ENCODE data around the gene ZNRF2. TPM values are rescaled to one million over a fixed set of nuclear protein-coding genes. Genes with fewer than 3 reads are reported as not detected.
A peak's percentile ranks its signal among the peaks of the same experiment; 100 is the strongest.

ZNRF2 gene
- polyA plus RNA-seq, 1 of the 3 experiments (the other 2 are of a cell fraction): 4.0 TPM

- no peak for TF ChIP-seq TEAD4 (IDR thresholded peaks at IDR 0.05; ENCODE audit: borderline replicate concordance, insufficient read depth)
- no peak for TF ChIP-seq IRF3 (IDR thresholded peaks at IDR 0.05; ENCODE audit: low read depth, low read length)
- no peak for TF ChIP-seq USF1 (IDR thresholded peaks at IDR 0.05; ENCODE audit: borderline replicate concordance, low read depth)
- TF ChIP-seq SMC3 (IDR thresholded peaks at IDR 0.05; ENCODE audit: low read depth, low read length): no peak
- no peak for TF ChIP-seq JUND (IDR thresholded peaks at IDR 0.05)
- no peak for TF ChIP-seq NFIC (IDR thresholded peaks at IDR 0.05; ENCODE audit: borderline replicate concordance)
- no peak for TF ChIP-seq ELF1 (IDR thresholded peaks at IDR 0.05)
- no peak for TF ChIP-seq RXRA (IDR thresholded peaks at IDR 0.05; ENCODE audit: borderline replicate concordance, low read depth)
These were observed 38.6 kb downstream of the ZNRF2 start (continued) for GRCh38 chr7:30323006-30323355.

- Histone ChIP-seq H3F3A (replicated peaks; ENCODE audit: insufficient read depth) (peaks cover 8% of the 10 kb centered on the region), H4K20me1 (ENCODE audit: insufficient read depth) (peaks cover 12% of the 10 kb centered on the region; the same call in 1 of the 2 replicates), H3K9ac (no peak overlapping the region), H3K9me3 (peaks cover 8% of the 10 kb centered on the region; the same call in 1 of the 2 replicates), H3K4me1 (ENCODE audit: control insufficient read depth in 1 of 2, insufficient read depth in 2 of 2, low read depth in 1 of 2, low read length in 1 of 2) (peaks cover 2 to 11% of the 10 kb centered on the region in 2 experiments; a peak in 3 of 4 replicates), H3K9me2 (no peaks in the 10 kb centered on the region), H3K4me3 (ENCODE audit: low read depth in 2 of 2, low read length in 1 of 2) (no peak overlapping the region), H3K36me3 (replicated peaks in 1 of 2; ENCODE audit: control insufficient read depth in 1 of 2, insufficient read depth in 2 of 2, low read length in 1 of 2) (peaks cover 0 to 4% of the 10 kb centered on the region in 2 experiments), H3K79me2 (ENCODE audit: insufficient read depth) (peaks cover 49% of the 10 kb centered on the region), H2AFZ (ENCODE audit: low read depth) (no peak overlapping the region), H3K27me3 (ENCODE audit: insufficient read depth) (no peaks in the 10 kb centered on the region), H3K4me2 (0 out of 2 replicates have a peak overlapping the region, but pooled peaks have one; percentile 3), H3K27ac (ENCODE audit: low read depth in 2 of 2, low read length in 1 of 2) (no peak overlapping the region)
- POLR2A ChIA-PET: no interaction called here
- TF ChIP-seq FOXM1 (IDR thresholded peaks at IDR 0.05; ENCODE audit: low read depth) (no peak), NFIC (IDR thresholded peaks at IDR 0.05; ENCODE audit: borderline replicate concordance) (peak; percentile 80), TAF1 (IDR thresholded peaks at IDR 0.05; ENCODE audit: borderline replicate concordance, low read depth, low read length) (no peak), RAD21 (IDR thresholded peaks at IDR 0.05; ENCODE audit: low read length) (no peak), TCF12 (IDR thresholded peaks at IDR 0.05) (peak; percentile 27; the same call in 1 of the 2 replicates), TEAD4 (IDR thresholded peaks at IDR 0.05; ENCODE audit: borderline replicate concordance, insufficient read depth) (no peak), JUND (IDR thresholded peaks at IDR 0.05) (no peak)
- WGBS (ENCODE audit: low lambda C conversion rate): 15% methylated on average over 1 of the region's 1 CpG
- no peak for DNase-seq
- CTCF ChIA-PET: interaction anchor here (0.9 to 1.5 kb wide), 3 partner anchors 12 to 125 kb away, joined by 3 to 6 read pairs (median 3); no protein-coding TSS in a partner anchor
These were observed 43.4 kb downstream of the ZNRF2 start for GRCh38 chr7:30327813-30328212.

GRCh38 chr7:30328381-30328780, 44.0 kb downstream of the ZNRF2 start:
- Histone ChIP-seq H3K9ac (no peak overlapping the region), H3K9me3 (peaks cover 8% of the 10 kb centered on the region; the same call in 1 of the 2 replicates), H3K79me2 (ENCODE audit: insufficient read depth) (peaks cover 49% of the 10 kb centered on the region), H3K27me3 (ENCODE audit: insufficient read depth) (no peaks in the 10 kb centered on the region), H3K27ac (ENCODE audit: low read depth in 2 of 2, low read length in 1 of 2) (no peak overlapping the region), H3K4me3 (ENCODE audit: low read depth in 2 of 2, low read length in 1 of 2) (no peak overlapping the region), H3K4me1 (ENCODE audit: control insufficient read depth in 1 of 2, insufficient read depth in 2 of 2, low read depth in 1 of 2, low read length in 1 of 2) (peaks cover 2 to 11% of the 10 kb centered on the region in 2 experiments; a peak in 3 of 4 replicates), H2AFZ (ENCODE audit: low read depth) (no peak overlapping the region), H3K9me2 (no peaks in the 10 kb centered on the region), H4K20me1 (ENCODE audit: insufficient read depth) (peaks cover 12% of the 10 kb centered on the region; the same call in 1 of the 2 replicates), H3F3A (replicated peaks; ENCODE audit: insufficient read depth) (peaks cover 8% of the 10 kb centered on the region), H3K4me2 (0 out of 2 replicates have a peak overlapping the region, but pooled peaks have one; percentile 3), H3K36me3 (replicated peaks in 1 of 2; ENCODE audit: control insufficient read depth in 1 of 2, insufficient read depth in 2 of 2, low read length in 1 of 2) (peaks cover 0 to 4% of the 10 kb centered on the region in 2 experiments)
- TF ChIP-seq TCF12 (IDR thresholded peaks at IDR 0.05): no peak
- no peak for TF ChIP-seq GABPA (IDR thresholded peaks at IDR 0.05; ENCODE audit: low read depth)
- TF ChIP-seq TAF1 (IDR thresholded peaks at IDR 0.05; ENCODE audit: borderline replicate concordance, low read depth, low read length): no peak
- TF ChIP-seq MEF2A (IDR thresholded peaks at IDR 0.05; ENCODE audit: borderline replicate concordance, low read depth): no peak
- no peak for TF ChIP-seq MAX (IDR thresholded peaks at IDR 0.05; ENCODE audit: low read depth)
- TF ChIP-seq RCOR1 (IDR thresholded peaks at IDR 0.05; ENCODE audit: low read length): no peak
- no peak for TF ChIP-seq USF1 (IDR thresholded peaks at IDR 0.05; ENCODE audit: borderline replicate concordance, low read depth)
- POLR2A ChIA-PET: no interaction called here
- CTCF ChIA-PET: interaction anchor here (1.0 to 1.5 kb wide), 2 partner anchors 12 to 27 kb away, joined by 3 to 6 read pairs; no protein-coding TSS in a partner anchor
- no peak for DNase-seq
